Spleen (tissue), 11 donors: ENCODE results near the gene MEF2A. TPM values are rescaled to one million over a fixed set of nuclear protein-coding genes. Genes with fewer than 3 reads are reported as not detected.

Source experiments
- DNase-seq: peaks from one replicate; pipeline ENCODE4 v3.0.0-alpha.2; 2020
- H3K27ac ChIP-seq, 8 donors: fragments of 200-600 bp; sonication (generic) in 7 of 8; 1 replicate in 4 of 8; 2 replicates in 4 of 8; pipeline versions ENCODE4 v1.5.0 to v1.8.0; 2016 to 2021; ENCODE audit warnings: inconsistent platforms in 4 of 8, mild to moderate bottlenecking in 4 of 8, moderate library complexity in 1 of 8
- H3K27me3 ChIP-seq, 7 donors: fragments of 200-600 bp; sonication (generic) in 6 of 7; replicated peaks in 1 of 7; 1 replicate in 4 of 7; 2 replicates in 3 of 7; pipeline versions ENCODE4 v1.5.0 to v1.8.0; 2016 to 2021; ENCODE audit warnings: inconsistent platforms in 3 of 7, mild to moderate bottlenecking in 1 of 7
- H3K36me3 ChIP-seq, 6 donors: fragments of 200-600 bp; sonication (generic) in 5 of 6; 1 replicate in 4 of 6; 2 replicates in 2 of 6; pipeline versions ENCODE4 v1.5.0 to v1.8.0; 2016 to 2021; ENCODE audit warnings: inconsistent platforms in 2 of 6
- H3K4me1 ChIP-seq, 6 donors: fragments of 200-600 bp; sonication (generic) in 5 of 6; 1 replicate in 3 of 6; 2 replicates in 3 of 6; pipeline versions ENCODE4 v1.5.0 to v1.8.0; 2016 to 2021; ENCODE audit warnings: inconsistent platforms in 3 of 6
- H3K4me3 ChIP-seq, 8 donors: fragments of 200-600 bp; sonication (generic) in 7 of 8; 1 replicate in 4 of 8; 2 replicates in 4 of 8; pipeline versions ENCODE4 v1.5.0 to v1.8.0; 2016 to 2021; ENCODE audit warnings: inconsistent platforms in 4 of 8, mild to moderate bottlenecking in 4 of 8, moderate library complexity in 2 of 8
- H3K9me3 ChIP-seq, 8 donors: fragments of 200-600 bp; sonication (generic) in 7 of 8; 1 replicate in 4 of 8; 2 replicates in 4 of 8; pipeline versions ENCODE4 v1.5.0 to v1.8.0; 2016 to 2021; ENCODE audit warnings: inconsistent platforms in 4 of 8
- CTCF ChIP-seq, 11 experiments: fragments of 200-600 bp in 7 of 11; fragments of 450-650 bp in 4 of 11; sonication (generic) in 4 of 11; IDR thresholded peaks in 8 of 11; conservative IDR thresholded peaks in 3 of 11; 1 replicate in 7 of 11; 2 replicates in 4 of 11; pipeline versions ENCODE4 v1.4.0 to v1.8.0; 2016 to 2021; ENCODE audit warnings: antibody characterized with exemption in 11 of 11, inconsistent platforms in 4 of 11, mild to moderate bottlenecking in 1 of 11
- POLR2A ChIP-seq, 3 donors: fragments of 450-650 bp; IDR thresholded peaks; one replicate each; pipeline ENCODE4 v1.5.1; 2017; ENCODE audit warnings: antibody characterized with exemption in 3 of 3, mild to moderate bottlenecking in 1 of 3
- POLR2AphosphoS5 ChIP-seq, 3 donors: sonication (generic); formaldehyde crosslinking; IDR thresholded peaks; one replicate each; pipeline ENCODE4 v1.5.1; 2017; ENCODE audit warnings: antibody characterized with exemption in 3 of 3
- WGBS, 5 donors: extraction: QIAGEN DNeasy Blood & Tissue Kit in 3 of 5; methylation state at CpG; one replicate each; pipeline versions ENCODE4 v1.1.5 to v1.1.7; 2013 to 2018; 5-methylcytosine and 5-hydroxymethylcytosine counted together
- intact Hi-C: fragments of 100-400 bp; cut with DNase I; formaldehyde crosslinking; loops from one replicate; pipeline ENCODE4 v1.15.0; 2023; ENCODE audit warnings: low total_unique reads
- polyA plus RNA-seq, 3 donors: library from polyadenylated mRNA; stranded (reverse); fragments of 200-250 nt; gene quantifications; one replicate each; pipeline ENCODE4 v1.2.1, GENCODE V29; 2013
- total RNA-seq, 7 donors: library from RNA; depleted of rRNA in 3 of 7; stranded (reverse); fragments of >200 nt in 3 of 7; fragmentation: NEBNext Ultra II Directional in 4 of 7; extraction: Animal tissue kit (Norgen Biotek cat#: 25700) in 4 of 7; gene quantifications; one replicate each; pipeline versions ENCODE4 v1.1.0 to v1.2.1, GENCODE V29; 2016 to 2021
- donor health status: healthy with polysubstance abuse.
- donor health status: DM: no; HTN: no; CAD: no; lungs with moderate emphysema.
- donor health status: DM: no; HTN: no; CAD: no.
- donor health status: Bipolar disorder and iron deficiency.
- donor health status: healthy.
- donor health status: DM: no; HTN: no; CAD: no.
- donor health status: DM: yes; HTN: yes; CAD: no.

Gene MEF2A
- total and polyA plus RNA-seq, 10 donors, result 21.9 to 143 (median 90.6) TPM

- Histone ChIP-seq H3K36me3 (no peaks in the 10 kb centered on the region), H3K4me1 (peaks cover 0 to 5% (median 0%) of the 10 kb centered on the region in 6 donors), H3K4me3 (no peak overlapping the region), H3K27me3 (no peaks in the 10 kb centered on the region), H3K27ac (peak overlapping the region in 2 of 8 donors; percentile 33 to 43), H3K9me3 (no peaks in the 10 kb centered on the region)
- WGBS, 5 donors, result 74 to 91% (median 80%) methylated on average over 1 of the region's 1 CpG
- no peak for TF ChIP-seq CTCF (IDR thresholded peaks at IDR 0.05 in 8 of 11, conservative IDR thresholded peaks at IDR 0.05 in 3 of 11)
- TF ChIP-seq POLR2AphosphoS5 (IDR thresholded peaks at IDR 0.05), result no peak
- TF ChIP-seq POLR2A (IDR thresholded peaks at IDR 0.05), result no peak
- no peak for DNase-seq
- intact Hi-C loops, result no loop called here
Measured at GRCh38 chr15:99538261-99538660, 27.5 kb upstream of the MEF2A start.

- no peaks in the 10 kb centered on the region for H3K9me3 ChIP-seq
- no peak overlapping the region for H3K27ac ChIP-seq
- no peaks in the 10 kb centered on the region for H3K36me3 ChIP-seq
- no peak overlapping the region for H3K4me3 ChIP-seq
- no peaks in the 10 kb centered on the region for H3K27me3 ChIP-seq
- no peaks in the 10 kb centered on the region for H3K4me1 ChIP-seq
- no peak for DNase-seq
- TF ChIP-seq POLR2A (IDR thresholded peaks at IDR 0.05) (no peak), POLR2AphosphoS5 (IDR thresholded peaks at IDR 0.05) (no peak), CTCF (IDR thresholded peaks at IDR 0.05 in 8 of 11, conservative IDR thresholded peaks at IDR 0.05 in 3 of 11) (no peak)
- intact Hi-C loops, result no loop called here
Measured at GRCh38 chr15:99542828-99543227, 23.0 kb upstream of the MEF2A start.

GRCh38 chr15:99545605-99546004 lies 20.2 kb upstream of the MEF2A start:
- no peak for DNase-seq
- Histone ChIP-seq H3K36me3 (no peaks in the 10 kb centered on the region), H3K27me3 (no peaks in the 10 kb centered on the region), H3K4me1 (no peaks in the 10 kb centered on the region), H3K4me3 (no peak overlapping the region), H3K27ac (no peak overlapping the region), H3K9me3 (no peaks in the 10 kb centered on the region)
- no peak for TF ChIP-seq POLR2AphosphoS5 (IDR thresholded peaks at IDR 0.05)
- no peak for TF ChIP-seq CTCF (IDR thresholded peaks at IDR 0.05 in 8 of 11, conservative IDR thresholded peaks at IDR 0.05 in 3 of 11)
- no peak for TF ChIP-seq POLR2A (IDR thresholded peaks at IDR 0.05)
- intact Hi-C loops, result no loop called here

- Histone ChIP-seq H3K4me1 (no peaks in the 10 kb centered on the region), H3K4me3 (no peak overlapping the region), H3K9me3 (no peaks in the 10 kb centered on the region), H3K27me3 (no peaks in the 10 kb centered on the region), H3K36me3 (no peaks in the 10 kb centered on the region), H3K27ac (no peak overlapping the region)
- WGBS, 5 donors, result 69 to 91% (median 82%) methylated on average over 4 of the region's 4 CpGs
- TF ChIP-seq POLR2AphosphoS5 (IDR thresholded peaks at IDR 0.05), result no peak
- no peak for TF ChIP-seq CTCF (IDR thresholded peaks at IDR 0.05 in 8 of 11, conservative IDR thresholded peaks at IDR 0.05 in 3 of 11)
- no peak for TF ChIP-seq POLR2A (IDR thresholded peaks at IDR 0.05)
- intact Hi-C loops, result no loop called here
- peak; percentile 33 for DNase-seq
Measured at GRCh38 chr15:99546441-99547100, 19.2 kb upstream of the MEF2A start.
